ENCODE measurements around the gene MAML2.

DNA sequence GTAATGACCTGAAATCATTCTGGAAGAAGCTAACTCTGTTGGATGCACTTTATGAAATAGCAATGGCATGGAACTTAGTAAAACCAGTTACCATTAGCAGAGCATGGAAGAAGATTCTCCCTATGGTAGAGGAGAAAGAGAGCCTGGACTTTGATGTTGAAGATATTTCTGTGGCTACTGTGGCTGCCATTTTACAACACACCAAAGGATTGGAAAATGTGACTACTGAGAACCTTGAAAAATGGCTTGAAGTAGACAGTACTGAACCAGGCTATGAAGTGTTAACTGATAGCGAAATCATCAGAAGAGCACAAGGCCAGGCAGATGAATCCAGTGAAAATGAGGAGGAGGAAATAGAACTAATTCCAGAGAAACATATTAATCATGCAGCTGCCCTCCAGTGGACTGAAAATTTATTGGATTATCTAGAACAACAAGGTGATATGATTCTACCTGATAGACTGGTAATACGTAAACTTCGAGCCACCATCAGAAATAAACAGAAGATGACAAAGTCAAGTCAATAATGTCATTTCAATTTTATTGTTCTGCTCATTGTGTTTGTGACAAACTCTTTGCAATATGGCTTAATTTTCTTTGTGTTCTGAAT, 48.8 kb upstream of the MAML2 start:
- TF ChIP-seq, protein P1, sequence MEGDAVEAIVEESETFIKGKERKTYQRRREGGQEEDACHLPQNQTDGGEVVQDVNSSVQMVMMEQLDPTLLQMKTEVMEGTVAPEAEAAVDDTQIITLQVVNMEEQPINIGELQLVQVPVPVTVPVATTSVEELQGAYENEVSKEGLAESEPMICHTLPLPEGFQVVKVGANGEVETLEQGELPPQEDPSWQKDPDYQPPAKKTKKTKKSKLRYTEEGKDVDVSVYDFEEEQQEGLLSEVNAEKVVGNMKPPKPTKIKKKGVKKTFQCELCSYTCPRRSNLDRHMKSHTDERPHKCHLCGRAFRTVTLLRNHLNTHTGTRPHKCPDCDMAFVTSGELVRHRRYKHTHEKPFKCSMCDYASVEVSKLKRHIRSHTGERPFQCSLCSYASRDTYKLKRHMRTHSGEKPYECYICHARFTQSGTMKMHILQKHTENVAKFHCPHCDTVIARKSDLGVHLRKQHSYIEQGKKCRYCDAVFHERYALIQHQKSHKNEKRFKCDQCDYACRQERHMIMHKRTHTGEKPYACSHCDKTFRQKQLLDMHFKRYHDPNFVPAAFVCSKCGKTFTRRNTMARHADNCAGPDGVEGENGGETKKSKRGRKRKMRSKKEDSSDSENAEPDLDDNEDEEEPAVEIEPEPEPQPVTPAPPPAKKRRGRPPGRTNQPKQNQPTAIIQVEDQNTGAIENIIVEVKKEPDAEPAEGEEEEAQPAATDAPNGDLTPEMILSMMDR (IDR thresholded peaks at IDR 0.05) = peak; percentile 40; the same call in 1 of the 2 replicates
- TF ChIP-seq FOXM1 (IDR thresholded peaks at IDR 0.05; ENCODE audit: low read depth) (no peak), SMC3 (IDR thresholded peaks at IDR 0.05; ENCODE audit: low read depth, low read length) (no peak), RXRA (IDR thresholded peaks at IDR 0.05; ENCODE audit: borderline replicate concordance, low read depth) (no peak), TAF1 (IDR thresholded peaks at IDR 0.05; ENCODE audit: borderline replicate concordance, low read depth, low read length) (no peak), GABPA (IDR thresholded peaks at IDR 0.05; ENCODE audit: low read depth) (no peak), GATA2 (CRISPR knock-in tag; IDR thresholded peaks at IDR 0.05) (no peak), POLR2AphosphoS5 (IDR thresholded peaks at IDR 0.05; ENCODE audit: low read depth, low read length) (no peak)
- TF ChIP-seq, protein P2, sequence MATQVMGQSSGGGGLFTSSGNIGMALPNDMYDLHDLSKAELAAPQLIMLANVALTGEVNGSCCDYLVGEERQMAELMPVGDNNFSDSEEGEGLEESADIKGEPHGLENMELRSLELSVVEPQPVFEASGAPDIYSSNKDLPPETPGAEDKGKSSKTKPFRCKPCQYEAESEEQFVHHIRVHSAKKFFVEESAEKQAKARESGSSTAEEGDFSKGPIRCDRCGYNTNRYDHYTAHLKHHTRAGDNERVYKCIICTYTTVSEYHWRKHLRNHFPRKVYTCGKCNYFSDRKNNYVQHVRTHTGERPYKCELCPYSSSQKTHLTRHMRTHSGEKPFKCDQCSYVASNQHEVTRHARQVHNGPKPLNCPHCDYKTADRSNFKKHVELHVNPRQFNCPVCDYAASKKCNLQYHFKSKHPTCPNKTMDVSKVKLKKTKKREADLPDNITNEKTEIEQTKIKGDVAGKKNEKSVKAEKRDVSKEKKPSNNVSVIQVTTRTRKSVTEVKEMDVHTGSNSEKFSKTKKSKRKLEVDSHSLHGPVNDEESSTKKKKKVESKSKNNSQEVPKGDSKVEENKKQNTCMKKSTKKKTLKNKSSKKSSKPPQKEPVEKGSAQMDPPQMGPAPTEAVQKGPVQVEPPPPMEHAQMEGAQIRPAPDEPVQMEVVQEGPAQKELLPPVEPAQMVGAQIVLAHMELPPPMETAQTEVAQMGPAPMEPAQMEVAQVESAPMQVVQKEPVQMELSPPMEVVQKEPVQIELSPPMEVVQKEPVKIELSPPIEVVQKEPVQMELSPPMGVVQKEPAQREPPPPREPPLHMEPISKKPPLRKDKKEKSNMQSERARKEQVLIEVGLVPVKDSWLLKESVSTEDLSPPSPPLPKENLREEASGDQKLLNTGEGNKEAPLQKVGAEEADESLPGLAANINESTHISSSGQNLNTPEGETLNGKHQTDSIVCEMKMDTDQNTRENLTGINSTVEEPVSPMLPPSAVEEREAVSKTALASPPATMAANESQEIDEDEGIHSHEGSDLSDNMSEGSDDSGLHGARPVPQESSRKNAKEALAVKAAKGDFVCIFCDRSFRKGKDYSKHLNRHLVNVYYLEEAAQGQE (IDR thresholded peaks at IDR 0.05; ENCODE audit: low read depth, low read length) = no peak
- TF ChIP-seq, protein P3, sequence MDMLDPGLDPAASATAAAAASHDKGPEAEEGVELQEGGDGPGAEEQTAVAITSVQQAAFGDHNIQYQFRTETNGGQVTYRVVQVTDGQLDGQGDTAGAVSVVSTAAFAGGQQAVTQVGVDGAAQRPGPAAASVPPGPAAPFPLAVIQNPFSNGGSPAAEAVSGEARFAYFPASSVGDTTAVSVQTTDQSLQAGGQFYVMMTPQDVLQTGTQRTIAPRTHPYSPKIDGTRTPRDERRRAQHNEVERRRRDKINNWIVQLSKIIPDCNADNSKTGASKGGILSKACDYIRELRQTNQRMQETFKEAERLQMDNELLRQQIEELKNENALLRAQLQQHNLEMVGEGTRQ (IDR thresholded peaks at IDR 0.05; ENCODE audit: borderline replicate concordance, low read depth, low read length) = no peak
- TF ChIP-seq, protein P4, sequence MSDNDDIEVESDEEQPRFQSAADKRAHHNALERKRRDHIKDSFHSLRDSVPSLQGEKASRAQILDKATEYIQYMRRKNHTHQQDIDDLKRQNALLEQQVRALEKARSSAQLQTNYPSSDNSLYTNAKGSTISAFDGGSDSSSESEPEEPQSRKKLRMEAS (IDR thresholded peaks at IDR 0.05; ENCODE audit: low read depth) = no peak

All from SK-N-SH (cell line).